Measurements from ENCODE around the gene P4HA2. TPM values are rescaled to one million over a fixed set of nuclear protein-coding genes. Genes with fewer than 3 reads are reported as not detected.
"Not testable (repeated sequence)": the region's sequence is repeated elsewhere in the genome, so short reads cannot be mapped to it uniquely, and the experiment has no call there.

The P4HA2 gene
- total RNA-seq, 1 donor from 2014 or later = 304 TPM

DNA sequence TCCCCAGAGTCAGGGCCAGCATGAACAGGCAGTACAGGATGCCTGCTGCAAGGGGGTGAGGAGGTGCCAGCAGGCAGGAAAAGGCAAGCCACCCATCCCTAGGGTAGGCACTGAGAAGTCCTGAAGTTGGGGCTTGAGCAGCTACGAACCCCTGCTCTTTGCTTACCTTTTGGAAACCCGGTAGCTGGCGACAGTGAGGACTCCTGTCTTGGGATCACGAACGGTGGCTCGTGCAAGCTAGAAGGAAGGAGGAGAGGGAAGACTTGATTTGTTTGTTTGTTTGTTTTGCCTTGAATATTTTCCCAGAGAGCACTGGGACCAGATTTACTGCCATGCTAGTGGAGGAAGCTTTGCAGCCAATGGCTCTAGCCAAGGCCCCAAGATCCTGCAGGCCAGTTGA is 23.7 kb downstream of the P4HA2 start:
- no peak for DNase-seq (ENCODE audit: low read depth)

DNA sequence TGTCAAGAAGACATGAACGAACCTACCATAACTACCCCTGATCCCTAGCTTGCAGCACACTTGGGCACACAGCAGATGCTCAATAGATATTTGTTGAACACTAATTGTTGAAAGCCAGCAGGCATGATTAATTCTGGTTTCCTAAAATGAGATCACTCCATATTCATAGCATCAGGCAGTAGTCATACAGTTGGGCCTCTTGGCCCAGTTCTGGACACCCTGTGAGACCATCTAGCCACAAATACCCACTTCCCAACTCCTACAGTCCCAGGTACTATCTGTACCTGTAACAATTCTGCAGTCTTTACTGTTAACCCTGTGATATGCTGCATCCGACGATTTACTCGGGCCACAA is 24.2 kb downstream of the P4HA2 start:
- DNase-seq (ENCODE audit: low read depth) = peak; percentile 76

DNA sequence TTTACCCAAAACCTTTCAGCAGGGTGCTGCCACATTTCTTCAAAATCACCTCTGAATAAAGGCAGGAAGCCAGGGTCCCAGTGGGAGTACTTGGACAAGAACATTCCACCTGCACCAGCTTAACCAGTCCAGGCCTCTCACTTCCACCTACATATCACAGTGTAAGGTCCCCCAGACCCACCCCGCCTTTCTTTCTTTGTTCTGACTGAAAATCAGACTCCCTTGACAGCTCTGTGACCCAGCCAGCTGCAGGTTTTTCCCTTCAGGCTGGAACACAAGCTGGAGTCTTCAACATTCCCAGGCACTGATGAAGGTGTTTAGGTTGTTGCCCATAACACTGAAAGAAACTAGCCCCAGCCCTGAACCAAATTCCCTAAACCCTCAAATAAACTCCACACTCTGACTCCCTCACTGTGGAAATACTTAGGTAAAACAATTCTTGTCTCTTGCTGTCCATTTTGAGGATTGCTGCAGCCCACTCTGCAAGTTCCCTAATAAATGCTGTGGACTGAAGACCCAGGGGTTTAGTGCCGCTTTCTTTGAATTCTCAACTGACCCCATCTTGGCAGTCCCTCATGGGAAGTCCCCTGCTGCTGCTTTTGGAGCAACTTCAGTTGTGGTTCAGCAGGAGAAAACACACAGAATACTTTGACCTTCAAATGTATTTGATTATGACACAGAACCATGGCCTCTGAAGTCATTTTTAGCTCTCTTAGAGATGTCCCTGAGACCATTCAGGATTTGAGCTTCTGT is 24.8 kb downstream of the P4HA2 start:
- no peak for DNase-seq (ENCODE audit: low read depth)

DNA sequence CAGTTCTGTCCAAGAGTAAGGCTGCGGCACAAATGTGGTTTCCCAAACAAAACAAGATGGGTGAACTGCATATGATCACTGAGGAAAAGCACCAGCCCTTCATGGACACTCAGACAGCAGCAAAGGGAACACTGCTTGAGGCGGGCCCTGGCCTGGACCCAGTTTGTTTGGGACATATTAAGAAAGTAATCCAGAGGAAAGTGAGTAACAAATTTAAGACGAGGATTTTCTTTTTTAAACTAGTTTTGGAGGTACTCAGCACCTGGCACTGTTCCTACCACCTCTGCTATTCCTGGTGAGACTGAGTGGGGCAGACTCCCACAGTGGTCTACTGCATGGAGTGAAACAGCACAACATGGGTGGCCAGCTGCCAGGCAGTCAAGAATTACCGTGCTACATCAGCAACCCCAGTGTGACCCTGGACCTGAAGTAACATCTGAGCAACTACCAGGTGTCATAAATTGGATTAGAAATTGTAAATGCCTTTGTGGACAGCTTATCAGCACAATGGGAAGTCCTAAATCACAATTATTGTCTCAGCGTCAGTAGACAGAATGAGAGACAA is 28.5 kb downstream of the P4HA2 start:
- no peak for DNase-seq (ENCODE audit: low read depth)

DNA sequence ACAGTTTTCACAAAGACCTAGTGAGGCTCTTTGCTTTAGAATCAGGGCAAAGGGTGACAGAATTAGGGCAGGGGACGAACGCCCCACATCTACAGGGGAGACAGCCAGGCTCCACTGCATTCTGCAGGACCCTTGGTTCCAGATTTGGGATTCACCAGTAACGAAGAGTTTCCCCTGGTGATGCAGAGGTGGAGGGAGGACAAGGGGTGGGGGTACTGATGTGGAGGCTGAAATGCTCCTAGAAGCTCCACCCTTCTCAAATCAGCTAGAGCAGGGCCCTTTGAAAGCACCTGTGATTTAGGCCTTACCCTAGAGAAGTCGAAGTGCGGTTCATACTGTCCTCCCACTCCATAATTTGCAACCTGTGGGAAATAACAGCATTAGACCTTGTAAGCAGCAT is 29.1 kb downstream of the P4HA2 start:
- no peak for DNase-seq (ENCODE audit: low read depth)

DNA sequence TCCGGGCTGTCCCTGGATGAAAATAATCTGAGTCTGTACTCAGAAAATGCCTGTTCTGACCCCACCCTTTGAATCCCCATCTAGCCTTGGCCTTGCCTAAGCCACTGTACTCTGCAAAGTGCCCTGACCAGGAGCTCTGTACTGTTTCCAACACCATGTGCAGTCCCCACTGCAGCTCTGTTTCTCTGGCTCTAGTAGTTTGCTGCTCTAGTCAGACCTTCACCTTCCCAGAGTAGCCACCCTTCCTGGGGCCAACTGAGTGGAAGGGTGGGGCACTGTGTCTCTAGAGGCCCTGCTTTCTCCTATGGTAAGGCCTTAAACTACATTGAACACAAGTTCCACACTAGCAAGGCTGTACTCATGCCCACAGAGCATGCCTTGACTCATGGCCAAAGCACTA is 31.9 kb downstream of the P4HA2 start:
- no peak for DNase-seq (ENCODE audit: low read depth)

DNA sequence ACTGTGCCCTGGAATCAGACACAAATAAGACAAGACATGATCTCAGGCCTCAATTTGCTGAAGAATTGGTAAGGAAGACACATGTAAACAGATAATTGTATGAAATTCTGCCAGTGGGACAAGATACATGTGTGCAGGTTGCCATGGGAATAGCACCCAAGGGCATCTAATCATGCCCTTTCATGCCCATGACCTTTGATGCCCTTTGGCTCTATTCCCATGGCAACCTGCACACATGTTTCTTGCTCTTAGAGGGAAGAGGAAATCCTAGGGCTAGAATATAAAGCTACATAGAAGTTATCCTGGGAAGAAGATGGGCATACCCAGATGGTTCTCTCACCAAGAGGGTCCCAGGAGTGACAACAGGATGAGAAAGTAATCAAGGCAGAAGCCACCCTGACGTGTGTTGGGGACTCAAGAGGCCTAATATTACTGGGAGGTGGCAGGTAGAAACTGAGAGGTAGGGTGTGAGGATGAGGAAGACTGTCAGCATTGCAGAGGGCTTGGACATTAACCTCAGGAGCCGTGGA is 34.4 kb downstream of the P4HA2 start:
- no peak for DNase-seq (ENCODE audit: low read depth)

DNA sequence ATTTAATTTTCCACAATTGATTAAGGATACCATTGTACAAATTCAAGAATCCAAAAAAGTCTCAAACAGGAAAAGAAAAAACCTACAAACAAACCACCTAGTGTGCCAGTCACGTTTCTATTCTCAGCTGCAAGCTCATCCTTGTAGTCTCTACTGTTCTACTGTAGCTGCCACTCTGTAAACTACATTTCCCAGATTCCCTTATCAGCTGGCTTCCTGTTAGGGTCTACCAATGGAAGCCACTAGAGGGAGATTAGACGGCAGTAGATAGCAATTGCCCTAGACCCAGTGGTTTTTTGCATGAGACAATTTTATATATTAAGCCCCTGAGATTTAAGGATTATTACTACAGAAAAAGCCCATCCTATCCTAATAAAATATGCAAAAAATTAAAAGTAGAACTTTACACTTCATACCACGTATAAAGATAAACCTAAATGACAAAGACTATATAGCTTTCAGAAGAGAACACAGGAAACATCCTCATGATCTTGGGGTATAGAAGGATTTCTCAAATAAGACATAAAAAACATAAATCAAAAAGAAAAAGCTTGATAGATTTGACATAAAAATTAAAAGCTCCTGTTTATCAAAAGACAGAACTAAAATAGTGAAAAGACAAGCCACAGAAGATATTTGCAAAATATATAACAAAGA is 37.4 kb downstream of the P4HA2 start:
- DNase-seq (ENCODE audit: low read depth) = peak; percentile 91

DNA sequence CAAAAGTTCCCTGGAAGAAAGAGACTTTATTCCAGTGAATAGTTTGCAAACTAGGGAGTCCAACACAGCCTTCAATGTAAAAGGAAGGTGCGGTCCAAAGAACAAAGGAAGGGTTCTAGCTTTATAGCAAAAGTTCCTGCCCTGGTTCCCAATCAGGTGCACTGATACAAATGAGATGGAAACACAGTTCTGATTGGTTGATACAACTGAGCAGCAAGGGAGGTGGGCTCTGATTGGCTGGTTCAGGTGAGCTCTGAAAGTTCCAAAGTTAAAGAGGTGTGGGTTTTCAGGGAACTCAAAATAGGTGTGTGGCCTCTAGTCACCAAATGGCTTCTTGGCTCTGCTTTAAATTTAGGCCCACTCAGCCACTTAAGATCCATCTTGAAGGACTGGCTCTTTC is 43.1 kb downstream of the P4HA2 start:
- DNase-seq (ENCODE audit: low read depth) = no peak

DNA sequence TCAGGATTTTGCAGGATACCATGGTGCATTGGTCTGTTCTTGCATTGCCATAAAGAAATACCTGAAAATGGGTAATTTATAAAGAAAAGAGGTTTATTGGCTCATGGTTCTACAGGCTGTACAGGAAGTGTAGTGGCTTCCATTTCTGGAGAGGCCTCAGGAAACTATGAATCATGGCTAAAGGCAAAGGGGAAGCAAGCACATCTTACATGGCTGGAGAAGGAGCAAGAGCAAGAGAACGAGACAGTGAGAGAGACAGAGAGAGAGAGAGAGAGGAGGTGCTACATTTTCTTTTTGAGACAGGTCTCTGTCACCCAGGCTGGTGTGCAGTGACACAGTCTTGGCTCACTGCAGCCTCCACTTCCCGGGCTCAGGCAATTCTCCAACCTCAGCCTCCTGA is 43.9 kb downstream of the P4HA2 start:
- DNase-seq (ENCODE audit: low read depth) = no peak

DNA sequence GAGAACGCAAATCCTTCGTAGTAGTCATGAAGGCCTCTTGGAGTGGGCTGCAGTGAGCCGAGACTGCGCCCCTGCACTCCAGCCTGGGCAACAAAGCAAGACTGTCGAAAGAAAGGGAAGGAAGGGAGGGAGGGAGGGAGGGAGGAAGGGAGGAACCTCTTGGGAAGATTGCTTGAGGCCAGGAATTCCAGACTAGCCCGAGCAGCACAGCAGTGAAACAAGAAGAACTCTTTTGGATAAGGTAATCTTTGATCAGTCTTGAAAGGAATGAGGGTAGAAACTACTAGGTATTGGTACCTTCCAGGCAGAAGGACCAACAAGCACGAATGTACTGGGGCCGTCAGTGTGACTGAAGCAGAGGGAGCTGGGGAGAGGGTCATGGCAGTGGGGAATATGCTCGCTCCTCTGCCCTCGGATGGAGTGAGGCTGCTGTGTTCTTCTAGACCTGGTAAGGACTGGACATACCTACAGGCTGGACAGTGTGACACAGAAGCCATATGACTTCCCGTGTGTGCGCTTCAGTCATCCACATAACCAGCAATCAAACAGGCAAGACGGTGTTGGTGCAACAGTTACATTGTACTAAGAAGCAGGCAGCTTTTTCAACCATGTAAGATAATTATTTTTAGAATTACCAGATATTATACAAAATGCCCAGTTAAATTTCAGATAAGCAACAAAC is 45.2 kb downstream of the P4HA2 start:
- no peak for DNase-seq (ENCODE audit: low read depth)

DNA sequence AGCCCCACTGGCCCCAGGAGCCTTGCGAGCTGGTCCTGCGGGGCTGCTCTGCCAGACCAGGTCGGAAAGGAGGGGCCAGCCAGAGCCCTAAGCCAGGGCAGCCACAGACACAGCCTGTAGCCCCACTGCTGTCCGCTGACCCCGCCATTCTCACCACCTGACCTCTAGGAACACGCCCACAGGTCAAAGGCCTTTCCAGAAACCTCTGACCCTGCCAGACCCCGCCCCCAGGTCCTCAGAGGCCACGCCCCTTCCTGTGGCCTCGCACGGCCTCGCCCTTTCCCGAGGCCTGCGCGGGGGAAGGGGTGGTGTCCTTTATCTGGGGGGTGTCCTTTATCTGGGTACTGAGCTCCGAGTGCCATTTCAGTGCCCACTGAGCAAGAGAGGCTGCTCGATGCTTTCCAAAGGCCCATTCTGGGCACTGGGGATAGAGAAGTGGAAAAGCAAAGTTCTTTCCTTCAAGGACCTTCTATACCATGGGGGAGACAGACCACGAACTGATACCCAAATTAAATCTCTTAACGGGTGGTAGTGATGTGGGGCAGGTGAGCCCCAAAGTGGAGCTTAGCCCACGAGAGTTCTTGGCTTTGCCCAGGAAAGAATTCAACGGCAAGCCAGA is 46.5 kb downstream of the P4HA2 start:
- DNase-seq (ENCODE audit: low read depth) = no peak

DNA sequence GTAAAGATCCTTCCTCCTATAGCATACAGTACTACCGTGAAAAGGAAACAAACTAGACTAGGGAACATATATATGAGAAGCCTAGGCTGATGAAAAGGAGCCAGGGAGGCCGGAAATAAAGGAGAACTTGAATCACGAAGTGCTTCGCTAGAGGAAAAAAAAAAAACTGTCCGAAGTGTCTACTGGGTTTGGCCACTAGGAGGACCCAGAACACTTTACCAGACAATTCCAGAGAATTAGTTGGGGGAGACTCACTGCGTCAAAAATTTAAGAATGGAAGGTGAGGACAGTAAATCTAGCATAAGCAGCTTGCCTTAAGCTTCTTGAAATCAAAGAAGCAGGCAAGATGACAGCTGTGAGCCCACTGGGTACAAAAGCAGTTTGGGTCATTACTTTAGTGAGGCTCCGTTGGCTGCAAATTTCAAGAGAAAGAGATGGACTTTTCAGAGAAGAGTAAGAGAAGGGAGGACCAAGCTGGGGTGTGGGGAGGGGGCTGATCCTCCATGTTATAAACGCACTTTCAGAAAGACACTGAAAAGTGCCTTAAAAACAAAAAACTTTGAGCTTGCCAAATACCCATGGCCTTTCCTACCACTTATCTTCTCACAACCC is 47.4 kb downstream of the P4HA2 start:
- DNase-seq (ENCODE audit: low read depth) = peak; percentile 77

DNA sequence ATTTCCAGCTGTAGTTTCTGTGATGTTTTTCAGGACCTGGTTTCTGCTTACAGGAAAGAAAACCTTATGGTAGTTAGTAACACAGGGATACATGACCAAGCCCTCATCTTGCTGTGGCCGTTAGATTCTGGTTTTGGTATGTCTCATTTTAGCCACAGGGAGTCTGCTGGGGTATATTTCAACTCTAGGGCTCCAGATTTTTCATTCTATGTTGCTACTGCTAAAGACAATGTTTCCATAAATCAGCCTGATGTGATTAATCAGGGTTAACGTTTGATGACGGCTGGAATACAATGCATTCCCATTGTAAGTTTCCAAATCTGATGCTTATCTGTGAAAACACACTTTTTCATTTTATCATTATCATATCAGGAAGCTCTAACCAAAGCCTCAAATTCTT is 48.2 kb downstream of the P4HA2 start:
- no peak for DNase-seq (ENCODE audit: low read depth)

DNA sequence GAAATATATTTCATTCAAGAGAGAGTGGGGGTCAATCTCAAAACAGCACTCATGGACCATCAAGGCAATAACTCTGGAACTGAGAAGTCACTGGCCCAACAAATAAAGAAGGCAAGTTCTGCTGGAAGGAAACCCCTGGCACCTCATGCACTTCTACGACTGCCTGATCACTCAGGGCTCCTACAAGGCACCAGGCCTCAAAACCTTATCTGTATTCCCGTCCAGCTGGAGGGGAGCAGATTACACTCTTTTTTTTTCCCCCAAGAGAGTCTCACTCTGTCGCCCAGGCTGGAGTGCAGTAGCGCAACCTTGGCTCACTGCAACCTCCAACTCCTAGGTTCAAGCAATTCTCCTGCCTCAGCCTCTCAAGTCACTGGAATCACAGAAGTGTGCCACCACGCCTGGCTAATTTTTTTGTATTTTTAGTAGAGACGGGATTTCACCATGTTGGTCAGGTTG is 49.9 kb downstream of the P4HA2 start:
- DNase-seq (ENCODE audit: low read depth) = no peak

DNA sequence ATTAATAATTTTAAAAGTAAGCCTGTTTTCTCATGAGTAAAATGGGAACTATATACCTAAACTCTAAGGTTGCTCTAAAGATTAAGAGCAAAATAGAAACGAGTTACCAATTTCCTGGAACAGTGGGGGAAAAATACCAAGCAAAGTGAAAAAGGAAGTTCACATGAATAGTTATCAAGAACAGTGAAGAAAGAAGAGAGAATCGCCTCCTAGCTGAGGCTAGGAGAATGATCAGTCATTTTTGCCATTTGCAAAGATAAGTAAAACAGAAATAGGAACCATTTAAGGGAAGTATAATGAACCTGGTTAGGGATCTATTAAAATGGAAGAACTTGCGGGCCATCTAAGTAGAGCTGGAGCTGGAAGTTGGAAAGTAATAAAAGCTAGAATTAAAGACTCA is 50.7 kb downstream of the P4HA2 start:
- no peak for DNase-seq (ENCODE audit: low read depth)

DNA sequence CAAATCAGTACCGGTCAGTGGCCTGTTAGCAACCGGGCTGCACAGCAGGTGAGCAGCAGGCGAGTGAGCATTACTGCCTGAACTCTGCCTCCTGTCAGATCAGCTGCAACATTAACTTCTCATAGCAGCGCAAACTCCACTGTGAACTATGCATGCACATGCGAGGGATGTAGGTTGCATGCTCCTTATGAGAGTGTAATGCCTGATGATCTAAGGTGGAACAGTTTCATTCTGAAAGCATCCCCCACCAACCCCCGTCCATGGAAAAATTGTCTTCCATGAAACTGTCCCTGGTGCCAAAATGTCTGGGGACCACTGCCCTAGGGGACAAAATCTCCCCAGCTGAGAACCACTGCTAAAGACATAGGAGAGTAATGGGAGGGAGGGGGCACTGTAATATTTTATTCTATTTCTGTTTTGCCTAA is 51.1 kb downstream of the P4HA2 start:
- DNase-seq (ENCODE audit: low read depth) = no peak

DNA sequence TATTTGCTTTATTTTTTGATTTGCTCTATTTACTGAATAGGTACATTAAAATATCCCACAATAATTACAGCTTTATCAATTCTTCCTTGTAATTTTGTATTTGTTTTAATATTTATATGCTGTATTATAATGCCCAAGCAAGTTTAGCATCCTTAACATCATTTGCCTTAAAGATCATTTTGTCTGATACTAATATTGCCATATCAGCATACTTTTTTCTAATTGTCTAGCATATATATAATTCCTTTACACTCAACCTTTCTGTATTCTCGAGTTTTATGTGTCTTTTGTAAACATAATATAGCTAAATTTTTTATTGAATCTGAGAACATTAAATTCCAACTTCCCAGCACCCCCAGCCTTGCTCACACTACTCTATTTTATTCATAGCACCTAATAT is 64.7 kb downstream of the P4HA2 start:
- no peak for DNase-seq (ENCODE audit: low read depth)

DNA sequence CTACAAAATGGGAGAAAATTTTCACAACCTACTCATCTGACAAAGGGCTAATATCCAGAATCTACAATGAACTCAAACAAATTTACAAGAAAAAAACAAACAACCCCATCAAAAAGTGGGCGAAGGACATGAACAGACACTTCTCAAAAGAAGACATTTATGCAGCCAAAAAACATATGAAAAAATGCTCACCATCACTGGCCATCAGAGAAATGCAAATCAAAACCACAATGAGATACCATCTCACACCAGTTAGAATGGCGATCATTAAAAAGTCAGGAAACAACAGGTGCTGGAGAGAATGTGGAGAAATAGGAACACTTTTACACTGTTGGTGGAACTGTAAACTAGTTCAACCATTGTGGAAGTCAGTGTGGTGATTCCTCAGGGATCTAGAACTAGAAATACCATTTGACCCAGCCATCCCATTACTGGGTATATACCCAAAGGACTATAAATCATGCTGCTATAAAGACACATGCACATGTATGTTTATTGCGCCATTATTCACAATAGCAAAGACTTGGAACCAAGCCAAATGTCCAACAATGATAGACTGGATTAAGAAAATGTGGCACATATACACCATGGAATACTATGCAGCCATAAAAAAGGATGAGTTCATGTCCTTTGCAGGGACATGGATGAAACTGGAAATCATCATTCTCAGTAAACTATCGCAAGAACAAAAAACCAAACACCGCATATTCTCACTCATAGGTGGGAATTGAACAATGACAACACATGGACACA is 65.9 kb downstream of the P4HA2 start:
- DNase-seq (ENCODE audit: low read depth) = not testable (repeated sequence)

DNA sequence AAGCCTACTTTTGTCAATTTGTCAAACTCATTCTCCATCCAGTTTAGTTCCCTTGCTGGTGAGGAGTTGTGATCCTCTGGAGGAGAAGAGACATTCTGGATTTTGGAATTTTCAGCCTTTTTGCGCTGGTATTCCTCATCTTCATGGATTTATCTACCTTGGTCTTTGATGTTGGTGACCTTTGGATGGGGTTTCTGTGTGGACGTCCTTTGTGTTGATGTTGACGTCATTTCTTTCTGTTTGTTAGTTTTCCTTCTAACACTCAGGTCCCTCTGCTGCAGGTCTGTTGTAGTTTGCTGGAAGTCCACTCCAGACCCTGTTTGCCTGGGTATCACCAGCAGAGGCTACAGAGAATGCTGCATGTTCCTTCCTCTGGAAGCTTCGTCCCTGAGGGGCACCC is 71.2 kb downstream of the P4HA2 start:
- DNase-seq (ENCODE audit: low read depth) = no peak
